Measurements from ENCODE around the gene SLC1A3.

SLC1A3 gene

GRCh38 chr5:36728697-36729543, 122.5 kb downstream of the SLC1A3 start:
- H3K9ac ChIP-seq (ENCODE audit: low read depth, low read length), result no peak overlapping the region
- H3K4me1 ChIP-seq (ENCODE audit: insufficient read depth, low read length), result peaks cover 4% of the 10 kb centered on the region
- no peaks in the 10 kb centered on the region for H3K36me3 ChIP-seq (ENCODE audit: insufficient read depth, low read length)
- H3K9me3 ChIP-seq (ENCODE audit: control insufficient read depth, insufficient read depth, low read length), result no peaks in the 10 kb centered on the region

- Histone ChIP-seq H3K36me3 (ENCODE audit: insufficient read depth, low read length) (no peaks in the 10 kb centered on the region), H3K4me1 (ENCODE audit: insufficient read depth, low read length) (no peaks in the 10 kb centered on the region), H3K9me3 (ENCODE audit: control insufficient read depth, insufficient read depth, low read length) (no peaks in the 10 kb centered on the region), H3K9ac (ENCODE audit: low read depth, low read length) (no peak overlapping the region)
Measured at GRCh38 chr5:36730537-36731216, 124.3 kb downstream of the SLC1A3 start.

DNA sequence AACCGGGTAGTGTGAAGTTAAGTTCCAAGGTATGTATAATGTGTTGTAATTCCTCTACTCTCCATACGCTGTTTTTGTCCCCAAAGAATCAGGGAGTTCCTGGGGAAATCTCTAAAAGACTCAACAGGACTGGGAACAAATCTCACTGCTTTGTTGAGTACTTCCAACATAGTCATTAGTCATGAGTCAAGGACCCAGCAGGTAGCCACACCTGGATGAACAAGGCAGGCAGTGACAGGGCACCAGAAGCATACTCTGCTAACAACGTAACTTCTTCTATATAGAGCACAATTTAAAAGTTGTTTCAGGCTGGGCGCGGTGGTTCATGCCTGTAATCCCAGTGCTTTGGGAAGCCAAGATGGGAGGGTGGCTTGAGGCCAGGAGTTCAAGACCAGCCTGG, 126.8 kb downstream of the SLC1A3 start:
- no peaks in the 10 kb centered on the region for H3K4me1 ChIP-seq (ENCODE audit: insufficient read depth, low read length)
- H3K9me3 ChIP-seq (ENCODE audit: control insufficient read depth, insufficient read depth, low read length), result no peaks in the 10 kb centered on the region
- H3K36me3 ChIP-seq (ENCODE audit: insufficient read depth, low read length), result no peaks in the 10 kb centered on the region
- no peak overlapping the region for H3K9ac ChIP-seq (ENCODE audit: low read depth, low read length)

GRCh38 chr5:36734422-36734821, 128.0 kb downstream of the SLC1A3 start:
- H3K9me3 ChIP-seq (ENCODE audit: control insufficient read depth, insufficient read depth, low read length), result no peaks in the 10 kb centered on the region
- no peak overlapping the region for H3K9ac ChIP-seq (ENCODE audit: low read depth, low read length)
- H3K4me1 ChIP-seq (ENCODE audit: insufficient read depth, low read length), result no peaks in the 10 kb centered on the region
- no peaks in the 10 kb centered on the region for H3K36me3 ChIP-seq (ENCODE audit: insufficient read depth, low read length)

- Histone ChIP-seq H3K4me1 (ENCODE audit: insufficient read depth, low read length) (peaks cover 4% of the 10 kb centered on the region; the same call in 1 of the 2 replicates), H3K9ac (ENCODE audit: low read depth, low read length) (no peak overlapping the region), H3K36me3 (ENCODE audit: insufficient read depth, low read length) (no peaks in the 10 kb centered on the region), H3K9me3 (ENCODE audit: control insufficient read depth, insufficient read depth, low read length) (no peaks in the 10 kb centered on the region)
Measured at GRCh38 chr5:36735891-36736290, 129.5 kb downstream of the SLC1A3 start.

Data from ES-I3 (cell line).